Right atrium auricular region (tissue), 2 donors: Measurements from ENCODE around the gene KRTAP10-3. TPM values are rescaled to one million over a fixed set of nuclear protein-coding genes. Genes with fewer than 3 reads are reported as not detected.
A peak's percentile ranks its signal among the peaks of the same experiment; 100 is the strongest.

Experiments used
- DNase-seq: peaks from one replicate; pipeline ENCODE4 v3.0.0-alpha.2; 2019; ENCODE audit warnings: low spot score
- H3K27ac ChIP-seq, 2 donors: fragments of 200-600 bp; sonication (generic); 1 replicate in 1 of 2; 2 replicates in 1 of 2; pipeline ENCODE4 v1.5.1; 2016 to 2019
- H3K27me3 ChIP-seq, 2 donors: fragments of 200-600 bp; sonication (generic); one replicate each; pipeline versions ENCODE4 v1.5.1 to v1.6.0; 2017 to 2019
- H3K36me3 ChIP-seq: fragments of 200-600 bp; sonication (generic); one replicate; pipeline ENCODE4 v1.5.1; 2016
- H3K4me1 ChIP-seq, 2 donors: fragments of 200-600 bp; sonication (generic); one replicate each; pipeline versions ENCODE4 v1.5.1 to v1.6.0; 2017 to 2019
- H3K4me3 ChIP-seq, 2 donors: fragments of 200-600 bp; sonication (generic); 1 replicate in 1 of 2; 2 replicates in 1 of 2; pipeline ENCODE4 v1.5.1; 2017 to 2019; ENCODE audit warnings: mild to moderate bottlenecking in 1 of 2, moderate library complexity in 1 of 2
- H3K9me3 ChIP-seq, 2 donors: fragments of 200-600 bp; sonication (generic); one replicate each; pipeline ENCODE4 v1.5.1; 2019
- CTCF ChIP-seq, 2 donors: fragments of 200-600 bp; sonication (generic); IDR thresholded peaks; one replicate each; pipeline ENCODE4 v1.5.1; 2019; ENCODE audit warnings: antibody characterized with exemption in 2 of 2
- total RNA-seq, 2 donors: library from RNA; depleted of rRNA; stranded (reverse); fragments of >200 nt; gene quantifications; one replicate each; pipeline ENCODE4 v1.1.0, GENCODE V29; 2016

Gene KRTAP10-3
- total RNA-seq, 2 donors from 2014 or later = not detected

- TF ChIP-seq CTCF (IDR thresholded peaks at IDR 0.05) = no peak
- no peak overlapping the region for H3K27ac ChIP-seq
- peak; percentile 28 for DNase-seq
- no peaks in the 10 kb centered on the region for H3K27me3 ChIP-seq
- no peak overlapping the region for H3K4me3 ChIP-seq
- no peaks in the 10 kb centered on the region for H3K36me3 ChIP-seq
- H3K4me1 ChIP-seq = no peaks in the 10 kb centered on the region
- H3K9me3 ChIP-seq = peaks cover 0 to 5% of the 10 kb centered on the region in 2 donors
Observed at GRCh38 chr21:44557491-44558328, 885 bp downstream of the KRTAP10-3 start.

GRCh38 chr21:44556879-44557278 lies 1.7 kb downstream of the KRTAP10-3 start:
- H3K27ac ChIP-seq = no peak overlapping the region
- DNase-seq = no peak
- H3K4me1 ChIP-seq = no peaks in the 10 kb centered on the region
- no peaks in the 10 kb centered on the region for H3K36me3 ChIP-seq
- H3K4me3 ChIP-seq = no peak overlapping the region
- no peaks in the 10 kb centered on the region for H3K27me3 ChIP-seq
- H3K9me3 ChIP-seq = peaks cover 0 to 5% of the 10 kb centered on the region in 2 donors
- TF ChIP-seq CTCF (IDR thresholded peaks at IDR 0.05) = no peak

- Histone ChIP-seq H3K36me3 (no peaks in the 10 kb centered on the region), H3K27me3 (no peaks in the 10 kb centered on the region), H3K4me1 (no peaks in the 10 kb centered on the region), H3K9me3 (peaks cover 0 to 5% of the 10 kb centered on the region in 2 donors), H3K27ac (no peak overlapping the region), H3K4me3 (no peak overlapping the region)
- DNase-seq = peak; percentile 40
- no peak for TF ChIP-seq CTCF (IDR thresholded peaks at IDR 0.05)
Observed at GRCh38 chr21:44555200-44555875, 3.3 kb downstream of the KRTAP10-3 start.

GRCh38 chr21:44552681-44553080 lies 5.9 kb downstream of the KRTAP10-3 start:
- DNase-seq = peak; percentile 21
- no peak overlapping the region for H3K4me3 ChIP-seq
- no peaks in the 10 kb centered on the region for H3K9me3 ChIP-seq
- H3K36me3 ChIP-seq = no peaks in the 10 kb centered on the region
- no peaks in the 10 kb centered on the region for H3K27me3 ChIP-seq
- no peaks in the 10 kb centered on the region for H3K4me1 ChIP-seq
- TF ChIP-seq CTCF (IDR thresholded peaks at IDR 0.05) = no peak
- no peak overlapping the region for H3K27ac ChIP-seq

GRCh38 chr21:44552136-44552535 lies 6.5 kb downstream of the KRTAP10-3 start:
- Histone ChIP-seq H3K4me1 (no peaks in the 10 kb centered on the region), H3K4me3 (no peak overlapping the region), H3K27me3 (no peaks in the 10 kb centered on the region), H3K36me3 (no peaks in the 10 kb centered on the region), H3K9me3 (no peaks in the 10 kb centered on the region), H3K27ac (no peak overlapping the region)
- peak; percentile 56 for DNase-seq
- TF ChIP-seq CTCF (IDR thresholded peaks at IDR 0.05) = no peak
